ENCODE data around the gene PTCRA. TPM values are rescaled to one million over a fixed set of nuclear protein-coding genes. Genes with fewer than 3 reads are reported as not detected.
"Not testable (repeated sequence)": the region's sequence is repeated elsewhere in the genome, so short reads cannot be mapped to it uniquely, and the experiment has no call there.

PTCRA gene
- total and polyA plus RNA-seq, 2 experiments from 2014 or later, result not detected

GRCh38 chr6:42891199-42891722 is 24.6 kb upstream of the PTCRA start:
- in situ Hi-C loops (cut with MboI), result no loop called here
- H3K27ac ChIP-seq, result peak overlapping the region; percentile 94

DNA sequence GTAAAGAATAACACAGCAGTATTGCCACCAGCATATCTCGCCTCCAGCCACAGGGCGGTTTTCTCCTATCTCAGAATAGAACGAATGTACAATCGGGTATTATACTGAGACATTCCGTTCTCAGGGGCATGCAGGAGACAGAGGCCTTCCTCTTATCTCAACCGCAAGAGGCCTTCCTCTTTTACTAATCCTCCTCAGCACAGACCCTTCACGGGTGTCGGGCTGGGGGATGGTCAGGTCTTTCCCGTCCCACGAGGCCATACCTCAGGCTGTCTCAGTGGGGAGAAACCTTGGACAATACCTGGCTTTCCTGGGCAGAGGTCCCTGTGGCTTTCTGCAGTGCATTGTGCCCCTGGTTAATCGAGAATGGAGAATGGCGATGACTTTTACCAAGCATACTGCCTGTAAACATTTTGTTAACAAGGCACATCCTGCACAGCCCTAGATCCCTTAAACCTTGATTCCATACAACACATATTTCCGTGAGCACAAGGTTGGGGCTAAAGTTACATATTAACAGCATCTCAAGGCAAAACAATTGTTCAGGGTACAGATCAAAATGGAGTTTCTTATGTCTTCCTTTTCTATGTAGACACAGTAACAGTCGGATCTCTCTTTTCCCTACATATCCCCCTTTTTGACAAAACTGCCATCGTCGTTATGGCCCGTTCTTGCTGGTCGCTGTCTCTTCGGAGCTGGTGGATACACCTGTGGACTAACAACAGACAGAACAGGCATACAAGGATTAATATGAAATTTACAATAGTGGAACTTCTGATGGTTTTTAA is 21.6 kb upstream of the PTCRA start:
- H4K20me1 ChIP-seq (ENCODE audit: insufficient read depth); H3K27ac ChIP-seq; H3K27me3 ChIP-seq (replicated peaks; ENCODE audit: insufficient read depth); DNase-seq; H3K4me3 ChIP-seq; H3K9me3 ChIP-seq (ENCODE audit: low read depth); H3K4me2 ChIP-seq (ENCODE audit: unreplicated experiment); H3K36me3 ChIP-seq (ENCODE audit: low read depth); H3K9me2 ChIP-seq (ENCODE audit: insufficient read depth); H3K9ac ChIP-seq; H2AFZ ChIP-seq; H3K4me1 ChIP-seq (ENCODE audit: insufficient read depth); in situ Hi-C loops (cut with MboI); H3K79me2 ChIP-seq (ENCODE audit: insufficient read depth): not testable (repeated sequence)
- WGBS, 2 experiments (ENCODE audit: low coverage in 1 of 2, low lambda C conversion rate in 2 of 2, missing lambda C conversion rate in 2 of 2), result 74 to 78% methylated on average over 19 of the region's 19 CpGs
- peaks cover 12% of the 10 kb centered on the region for H3F3A ChIP-seq (ENCODE audit: insufficient read depth)

More at GRCh38 chr6:42891199-42891722, 24.6 kb upstream of the PTCRA start:
- peak overlapping the region; percentile 78 for H3K4me2 ChIP-seq (ENCODE audit: unreplicated experiment)
- peak overlapping the region; percentile 94 for H2AFZ ChIP-seq
- DNase-seq, result no peak
- H3K9me3 ChIP-seq (ENCODE audit: low read depth), result no peaks in the 10 kb centered on the region
- H3K4me1 ChIP-seq (ENCODE audit: insufficient read depth), result peaks cover 13% of the 10 kb centered on the region
- TF ChIP-seq EZH2 (IDR thresholded peaks at IDR 0.05; ENCODE audit: insufficient read depth, poor library complexity, severe bottlenecking) (no peak), EZH2phosphoT487 (IDR thresholded peaks at IDR 0.05; ENCODE audit: insufficient read depth, low read depth) (no peak)
- WGBS, 2 experiments (ENCODE audit: low coverage in 1 of 2, low lambda C conversion rate in 2 of 2, missing lambda C conversion rate in 2 of 2), result 22 to 24% methylated on average over 17 of the region's 17 CpGs
- H3K27me3 ChIP-seq (replicated peaks; ENCODE audit: insufficient read depth), result no peaks in the 10 kb centered on the region
- peaks cover 8% of the 10 kb centered on the region for H3K79me2 ChIP-seq (ENCODE audit: insufficient read depth)
- no peaks in the 10 kb centered on the region for H3K9me2 ChIP-seq (ENCODE audit: insufficient read depth)
- H4K20me1 ChIP-seq (ENCODE audit: insufficient read depth), result no peaks in the 10 kb centered on the region
- peaks cover 25% of the 10 kb centered on the region for H3F3A ChIP-seq (ENCODE audit: insufficient read depth)
- H3K36me3 ChIP-seq (ENCODE audit: low read depth), result peaks cover 3% of the 10 kb centered on the region; the same call in 1 of the 2 replicates
- peak overlapping the region; percentile 86 for H3K4me3 ChIP-seq
- H3K9ac ChIP-seq, result peak overlapping the region; percentile 93

- in situ Hi-C loops (cut with MboI), result no loop called here
- Histone ChIP-seq H3K4me3 (no peak overlapping the region), H3K9ac (no peak overlapping the region), H3K27ac (no peak overlapping the region), H3K4me1 (ENCODE audit: insufficient read depth) (no peaks in the 10 kb centered on the region), H3K9me2 (ENCODE audit: insufficient read depth) (no peaks in the 10 kb centered on the region), H3K79me2 (ENCODE audit: insufficient read depth) (no peaks in the 10 kb centered on the region), H3K4me2 (ENCODE audit: unreplicated experiment) (no peak overlapping the region), H2AFZ (no peak overlapping the region), H3K36me3 (ENCODE audit: low read depth) (no peaks in the 10 kb centered on the region), H3K9me3 (ENCODE audit: low read depth) (no peaks in the 10 kb centered on the region), H3F3A (ENCODE audit: insufficient read depth) (no peaks in the 10 kb centered on the region), H4K20me1 (ENCODE audit: insufficient read depth) (no peaks in the 10 kb centered on the region), H3K27me3 (replicated peaks; ENCODE audit: insufficient read depth) (no peaks in the 10 kb centered on the region)
- DNase-seq, result no peak
- TF ChIP-seq EZH2phosphoT487 (IDR thresholded peaks at IDR 0.05; ENCODE audit: insufficient read depth, low read depth) (no peak), EZH2 (IDR thresholded peaks at IDR 0.05; ENCODE audit: insufficient read depth, poor library complexity, severe bottlenecking) (no peak)
- 71 to 75% methylated on average over 10 of the region's 10 CpGs for WGBS, 2 experiments (ENCODE audit: low coverage in 1 of 2, low lambda C conversion rate in 2 of 2, missing lambda C conversion rate in 2 of 2)
Measured at GRCh38 chr6:42896178-42896719, 19.6 kb upstream of the PTCRA start.

GRCh38 chr6:42898891-42899361 is 16.9 kb upstream of the PTCRA start:
- TF ChIP-seq EZH2 (IDR thresholded peaks at IDR 0.05; ENCODE audit: insufficient read depth, poor library complexity, severe bottlenecking) (no peak), EZH2phosphoT487 (IDR thresholded peaks at IDR 0.05; ENCODE audit: insufficient read depth, low read depth) (no peak)
- Histone ChIP-seq H3K9me2 (ENCODE audit: insufficient read depth) (no peaks in the 10 kb centered on the region), H3K27ac (no peak overlapping the region), H3K4me1 (ENCODE audit: insufficient read depth) (no peaks in the 10 kb centered on the region), H2AFZ (peak overlapping the region; percentile 74), H3K79me2 (ENCODE audit: insufficient read depth) (no peaks in the 10 kb centered on the region), H3K4me3 (no peak overlapping the region), H3K9ac (no peak overlapping the region), H3F3A (ENCODE audit: insufficient read depth) (no peaks in the 10 kb centered on the region), H4K20me1 (ENCODE audit: insufficient read depth) (no peaks in the 10 kb centered on the region), H3K36me3 (ENCODE audit: low read depth) (no peaks in the 10 kb centered on the region), H3K27me3 (replicated peaks; ENCODE audit: insufficient read depth) (no peaks in the 10 kb centered on the region), H3K4me2 (ENCODE audit: unreplicated experiment) (no peak overlapping the region), H3K9me3 (ENCODE audit: low read depth) (no peaks in the 10 kb centered on the region)
- peak; percentile 65 for DNase-seq
- in situ Hi-C loops (cut with MboI), result no loop called here
- 5 to 7% methylated on average over 10 of the region's 10 CpGs for WGBS, 2 experiments (ENCODE audit: low coverage in 1 of 2, low lambda C conversion rate in 2 of 2, missing lambda C conversion rate in 2 of 2)

Data from GM23248 (cell line).